Panc1 (cell line): ENCODE results near the gene LYRM4.

Source experiments
- CTCF ChIP-seq: fragments of 450-650 bp; IDR thresholded peaks from 2 replicates; pipeline ENCODE4 v1.5.1; 2017; ENCODE audit warnings: mild to moderate bottlenecking
- POLR2AphosphoS5 ChIP-seq: IDR thresholded peaks from 2 replicates; pipeline ENCODE4 v1.6.1; 2012; ENCODE audit warnings: mild to moderate bottlenecking, low read depth, low read length, moderate library complexity
- REST ChIP-seq, 2 experiments: IDR thresholded peaks; 2 replicates each; pipeline ENCODE4 v1.6.1; 2011 to 2012; ENCODE audit warnings: low read depth in 2 of 2, control low read depth in 1 of 2, low read length in 1 of 2, mild to moderate bottlenecking in 1 of 2, moderate library complexity in 1 of 2; ENCODE audit not compliant: insufficient read depth in 1 of 2
- SIN3A ChIP-seq: IDR thresholded peaks from 2 replicates; pipeline ENCODE4 v1.6.1; 2012; ENCODE audit warnings: low read depth, mild to moderate bottlenecking, low read length, moderate library complexity, borderline replicate concordance; ENCODE audit not compliant: insufficient read depth
- TCF7L2 ChIP-seq: IDR thresholded peaks from 2 replicates; pipeline ENCODE4 v1.6.1; 2011; ENCODE audit warnings: mild to moderate bottlenecking, low read depth, low read length, inconsistent platforms

GRCh38 chr6:5108536-5109150 is 152.1 kb downstream of the LYRM4 start:
- TF ChIP-seq TCF7L2 (no peak), CTCF (no peak), POLR2AphosphoS5 (no peak), REST (IDR thresholded peaks at IDR 0.05; ENCODE audit: insufficient read depth in 1 of 2, low read depth in 2 of 2, low read length in 1 of 2) (no peak), SIN3A (no peak)
